OCI-LY7 (cell line): ENCODE measurements around the gene EED. TPM values are rescaled to one million over a fixed set of nuclear protein-coding genes. Genes with fewer than 3 reads are reported as not detected.

Experiments used
- BruUV-seq: library from RNA; stranded (reverse); fragments of 400-500 nt; replicated peaks from 2 replicates; lab custom pipeline; 2021; lab: Mats Ljungman, UMichigan
- CTCF ChIA-PET: fragments of 300-600 bp; sonication (Branson Sonifier 250); formaldehyde crosslinking; loops from one replicate; lab custom pipeline; 2022; ENCODE audit warnings: antibody characterized with exemption; ENCODE audit not compliant: unreplicated experiment; lab: Charles Lee
- POLR2A ChIA-PET: fragments of 300-600 bp; sonication (Branson Sonifier 250); formaldehyde crosslinking; loops from one replicate; lab custom pipeline; 2022; ENCODE audit warnings: antibody characterized with exemption; lab: Charles Lee
- DNase-seq: peaks from one replicate; pipeline ENCODE4 v3.0.0-alpha.2; 2015; ENCODE audit warnings: low spot score
- H2AFZ ChIP-seq: fragments of 200-600 bp; sonication (generic), shearing (Covaris generic); 2 replicates; pipeline ENCODE4 v1.6.1; 2014; ENCODE audit warnings: mild to moderate bottlenecking, antibody characterized with exemption, low read length, moderate library complexity
- H3K27ac ChIP-seq: fragments of 200-600 bp; sonication (generic); 2 replicates; pipeline ENCODE4 v1.5.1; 2014; ENCODE audit warnings: mixed run types, low read depth, mild to moderate bottlenecking, moderate library complexity, low read length, inconsistent platforms; ENCODE audit not compliant: poor library complexity, severe bottlenecking
- H3K36me3 ChIP-seq: fragments of 200-600 bp; sonication (generic); 2 replicates; pipeline ENCODE4 v1.6.1; 2014; ENCODE audit warnings: mild to moderate bottlenecking, antibody characterized with exemption, low read length, moderate library complexity, mixed read lengths; ENCODE audit not compliant: insufficient read depth
- H3K4me1 ChIP-seq: fragments of 200-600 bp; sonication (generic); 2 replicates; pipeline ENCODE4 v1.5.1; 2014; ENCODE audit warnings: mild to moderate bottlenecking, low read length; ENCODE audit not compliant: insufficient read depth, poor library complexity, severe bottlenecking
- H3K4me2 ChIP-seq: fragments of 200-600 bp; sonication (generic); 2 replicates; pipeline ENCODE4 v1.6.1; 2014; ENCODE audit warnings: mild to moderate bottlenecking, low read length
- H3K4me3 ChIP-seq: fragments of 200-600 bp; sonication (generic); 2 replicates; pipeline ENCODE4 v1.5.1; 2014; ENCODE audit warnings: mild to moderate bottlenecking, low read depth, low read length; ENCODE audit not compliant: poor library complexity, severe bottlenecking
- H3K79me2 ChIP-seq: fragments of 200-600 bp; sonication (generic); 2 replicates; pipeline ENCODE4 v1.6.1; 2016; ENCODE audit warnings: low read depth, mild to moderate bottlenecking, low read length, moderate library complexity, mixed read lengths; ENCODE audit not compliant: insufficient read depth
- H3K9me2 ChIP-seq: fragments of 200-600 bp; sonication (generic); 2 replicates; pipeline ENCODE4 v1.6.1; 2016; ENCODE audit warnings: mild to moderate bottlenecking, low read length, mixed read lengths; ENCODE audit not compliant: insufficient read depth
- H3K9me3 ChIP-seq: fragments of 200-600 bp; sonication (generic); 2 replicates; pipeline ENCODE4 v1.6.1; 2014; ENCODE audit warnings: mild to moderate bottlenecking, mixed run types, low read length, mixed read lengths
- H4K20me1 ChIP-seq: fragments of 200-600 bp; sonication (generic); 2 replicates; pipeline ENCODE4 v1.6.1; 2014; ENCODE audit warnings: mild to moderate bottlenecking, antibody characterized with exemption, low read length, moderate library complexity, mixed read lengths; ENCODE audit not compliant: insufficient read depth
- CTCF ChIP-seq: fragments of 200-600 bp; sonication (generic); conservative IDR thresholded peaks from 2 replicates; pipeline ENCODE4 v1.5.1; 2014; ENCODE audit warnings: mild to moderate bottlenecking, antibody characterized with exemption, low read length, moderate library complexity, mixed read lengths
- EZH2phosphoT487 ChIP-seq: fragments of 200-600 bp; sonication (generic); IDR thresholded peaks from 2 replicates; pipeline ENCODE4 v1.6.1; 2018; ENCODE audit warnings: low read depth, borderline replicate concordance, mild to moderate bottlenecking, mixed run types, antibody characterized with exemption, low read length, moderate library complexity, mixed read lengths
- intact Hi-C: fragments of 100-400 bp; cut with micrococcal nuclease; formaldehyde crosslinking; loops from one replicate; pipeline ENCODE4 v1.10.0; 2022; ENCODE audit not compliant: unreplicated experiment
- total RNA-seq, 2 experiments: library from RNA; depleted of rRNA in 1 of 2; stranded (reverse); fragments of >200 nt in 1 of 2; shearing (Covaris generic) in 1 of 2; gene quantifications; 2 replicates each; pipeline ENCODE4 v1.2.3, GENCODE V29; 2014 to 2022

Gene EED
- total RNA-seq, 2 experiments from 2014 or later = 25.2 to 40.2 TPM

DNA sequence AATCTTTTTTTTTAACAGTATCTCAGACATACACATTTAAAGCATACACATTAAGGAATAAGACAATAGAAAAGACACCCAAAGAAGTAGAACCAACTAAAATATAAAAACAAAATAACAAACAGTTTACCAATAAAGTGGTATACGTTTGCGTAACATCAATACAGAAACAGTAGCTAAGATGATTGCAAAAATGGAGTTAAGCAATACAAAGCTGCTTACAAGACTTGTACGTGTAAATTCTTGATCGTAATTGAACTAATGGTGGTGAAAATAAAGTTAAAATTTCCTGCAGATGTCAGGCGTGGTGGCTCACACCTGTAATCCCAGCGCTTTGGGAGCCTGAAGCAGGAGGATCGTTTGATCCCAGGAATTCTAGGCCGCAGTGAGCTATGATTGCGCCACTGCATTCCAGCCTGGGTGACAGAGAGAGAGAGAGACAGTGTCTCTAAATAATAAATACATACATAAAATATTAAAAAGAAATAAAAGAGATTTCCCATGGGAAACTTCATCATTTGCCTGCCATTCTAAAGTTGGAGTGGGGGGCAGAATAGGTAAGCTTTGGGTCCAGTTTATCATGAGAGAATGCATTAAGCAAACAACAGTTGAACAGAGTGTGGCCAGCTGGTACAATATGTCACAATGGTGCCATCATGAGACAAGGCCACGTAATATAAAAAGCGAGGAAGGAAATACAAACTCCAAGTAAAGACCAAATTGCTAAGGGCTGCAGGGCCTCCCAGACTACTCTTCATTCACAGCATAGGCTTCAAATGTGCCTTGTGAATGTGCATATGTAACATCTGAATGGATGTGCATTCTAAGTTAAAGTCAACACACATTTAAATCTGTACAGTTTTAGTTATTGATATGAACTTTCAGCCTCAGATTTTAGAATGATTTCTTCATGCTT, 38.9 kb upstream of the EED start:
- no peaks in the 10 kb centered on the region for H3K9me2 ChIP-seq
- BruUV-seq = no TSS peak
- no peaks in the 10 kb centered on the region for H3K79me2 ChIP-seq
- POLR2A ChIA-PET = interaction anchor here (0.9 to 1.5 kb wide), 2 partner anchors 12 to 138 kb away, joined by 4 read pairs; no protein-coding TSS in a partner anchor
- no peak overlapping the region for H2AFZ ChIP-seq
- H4K20me1 ChIP-seq = no peaks in the 10 kb centered on the region
- H3K27ac ChIP-seq = no peak overlapping the region
- no peak overlapping the region for H3K4me2 ChIP-seq
- intact Hi-C loops = no loop called here
- TF ChIP-seq EZH2phosphoT487 (no peak), CTCF (no peak)
- peak; percentile 9 for DNase-seq
- CTCF ChIA-PET = no interaction called here
- no peaks in the 10 kb centered on the region for H3K36me3 ChIP-seq
- peaks cover 16% of the 10 kb centered on the region for H3K4me1 ChIP-seq
- H3K9me3 ChIP-seq = no peaks in the 10 kb centered on the region
- H3K4me3 ChIP-seq = no peak overlapping the region

GRCh38 chr11:86206337-86206695, 38.2 kb upstream of the EED start:
- no peak overlapping the region for H3K4me2 ChIP-seq
- ChIA-PET POLR2A (interaction anchor here (0.5 to 0.9 kb wide), 2 partner anchors 13 to 133 kb away, joined by 3 to 4 read pairs; no protein-coding TSS in a partner anchor), CTCF (no interaction called here)
- no peak overlapping the region for H3K4me3 ChIP-seq
- no peak overlapping the region for H2AFZ ChIP-seq
- H3K27ac ChIP-seq = no peak overlapping the region
- peaks cover 14% of the 10 kb centered on the region for H3K4me1 ChIP-seq
- H3K9me2 ChIP-seq = no peaks in the 10 kb centered on the region
- no peak for TF ChIP-seq EZH2phosphoT487
- no peak for TF ChIP-seq CTCF
- H3K79me2 ChIP-seq = no peaks in the 10 kb centered on the region
- BruUV-seq = no TSS peak
- intact Hi-C loops = no loop called here
- no peak for DNase-seq
- H3K36me3 ChIP-seq = no peaks in the 10 kb centered on the region
- H4K20me1 ChIP-seq = no peaks in the 10 kb centered on the region
- H3K9me3 ChIP-seq = no peaks in the 10 kb centered on the region

GRCh38 chr11:86207413-86207812, 37.1 kb upstream of the EED start:
- intact Hi-C loops = no loop called here
- TF ChIP-seq CTCF = no peak
- TF ChIP-seq EZH2phosphoT487 = no peak
- no peak for DNase-seq
- no peak overlapping the region for H3K4me2 ChIP-seq
- H3K4me3 ChIP-seq = no peak overlapping the region
- H3K27ac ChIP-seq = no peak overlapping the region
- no peaks in the 10 kb centered on the region for H3K36me3 ChIP-seq
- POLR2A ChIA-PET = interaction anchor here (0.7 kb wide), 1 partner anchor 54 kb away, joined by 3 read pairs; no protein-coding TSS in a partner anchor
- no peaks in the 10 kb centered on the region for H4K20me1 ChIP-seq
- BruUV-seq = no TSS peak
- no peaks in the 10 kb centered on the region for H3K79me2 ChIP-seq
- H3K9me3 ChIP-seq = no peaks in the 10 kb centered on the region
- H3K4me1 ChIP-seq = peaks cover 6% of the 10 kb centered on the region
- CTCF ChIA-PET = no interaction called here
- no peak overlapping the region for H2AFZ ChIP-seq
- no peaks in the 10 kb centered on the region for H3K9me2 ChIP-seq
